WERI-Rb-1 (cell line): Measurements from ENCODE around the gene SORCS2.

ENCODE experiments used
- DNase-seq: peaks from one replicate; pipeline ENCODE4 v3.0.0-alpha.2; 2020
- H3K27ac ChIP-seq: fragments of 250-450 bp; sonication (Bioruptor Pico); 2 replicates; pipeline ENCODE4 v1.5.1; 2020; ENCODE audit warnings: mild to moderate bottlenecking, moderate library complexity
- H3K27me3 ChIP-seq: fragments of 250-450 bp; sonication (Bioruptor Pico); 2 replicates; pipeline ENCODE4 v1.5.1; 2021; ENCODE audit warnings: mild to moderate bottlenecking, low read depth, moderate library complexity; ENCODE audit not compliant: insufficient read depth, severe bottlenecking
- H3K36me3 ChIP-seq: fragments of 250-450 bp; sonication (Bioruptor Pico); 2 replicates; pipeline ENCODE4 v1.5.1; 2020; ENCODE audit warnings: mild to moderate bottlenecking, moderate library complexity
- H3K4me3 ChIP-seq: 2 replicates; pipeline ENCODE4 v1.5.1; 2011; ENCODE audit warnings: low read depth, mild to moderate bottlenecking, control low read depth, low read length
- H3K9me3 ChIP-seq: fragments of 250-450 bp; sonication (Bioruptor Pico); 2 replicates; pipeline ENCODE4 v1.5.1; 2021; ENCODE audit warnings: mild to moderate bottlenecking, moderate library complexity; ENCODE audit not compliant: severe bottlenecking
- TF ChIP-seq, protein P1 (sequence below): IDR thresholded peaks from 2 replicates; pipeline ENCODE4 v1.5.1; 2011; ENCODE audit warnings: low read depth, mild to moderate bottlenecking, control low read depth, inconsistent platforms, low read length

SORCS2 gene

DNA sequence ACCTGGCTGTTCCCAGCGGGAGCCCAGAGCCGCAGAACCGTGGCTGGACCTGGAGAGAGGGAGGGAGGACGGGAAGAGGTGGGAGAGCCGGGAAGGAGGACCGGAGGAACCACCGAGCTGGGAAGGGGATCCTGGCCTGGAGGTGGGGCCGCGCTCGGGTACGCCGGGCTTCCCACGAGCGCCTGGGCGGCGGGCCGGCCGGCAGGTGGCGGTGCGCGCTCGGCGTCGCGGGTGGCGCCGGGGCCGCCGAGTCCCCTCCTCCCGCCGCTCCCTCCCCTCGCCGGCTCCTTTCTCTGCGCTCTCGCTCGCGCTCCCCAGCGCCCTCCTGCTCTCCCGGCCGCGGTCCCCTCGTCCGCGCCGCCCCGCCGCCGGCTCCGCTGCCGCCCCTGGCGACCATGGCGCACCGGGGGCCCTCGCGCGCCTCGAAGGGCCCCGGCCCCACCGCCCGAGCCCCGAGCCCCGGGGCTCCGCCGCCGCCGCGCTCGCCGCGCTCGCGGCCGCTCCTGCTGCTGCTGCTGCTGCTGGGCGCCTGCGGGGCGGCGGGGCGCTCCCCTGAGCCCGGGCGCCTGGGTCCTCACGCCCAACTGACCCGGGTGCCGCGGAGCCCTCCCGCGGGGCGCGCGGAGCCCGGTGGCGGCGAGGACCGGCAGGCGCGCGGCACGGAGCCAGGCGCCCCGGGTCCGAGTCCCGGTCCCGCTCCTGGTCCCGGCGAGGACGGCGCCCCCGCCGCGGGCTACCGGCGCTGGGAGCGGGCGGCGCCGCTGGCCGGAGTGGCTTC is at the start of gene SORCS2:
TSS of gene SORCS2 (plus strand) at position 287 of the 778 bp plus-strand sequence.
- Histone ChIP-seq H3K4me3 (peak within 1 kb of the TSS; percentile 92), H3K27ac (peak within 1 kb of the TSS; percentile 92), H3K36me3 (peaks cover 22% of the 10 kb centered on the region), H3K27me3 (no peaks in the 10 kb centered on the region), H3K9me3 (no peaks in the 10 kb centered on the region)
- TF ChIP-seq, protein P1, sequence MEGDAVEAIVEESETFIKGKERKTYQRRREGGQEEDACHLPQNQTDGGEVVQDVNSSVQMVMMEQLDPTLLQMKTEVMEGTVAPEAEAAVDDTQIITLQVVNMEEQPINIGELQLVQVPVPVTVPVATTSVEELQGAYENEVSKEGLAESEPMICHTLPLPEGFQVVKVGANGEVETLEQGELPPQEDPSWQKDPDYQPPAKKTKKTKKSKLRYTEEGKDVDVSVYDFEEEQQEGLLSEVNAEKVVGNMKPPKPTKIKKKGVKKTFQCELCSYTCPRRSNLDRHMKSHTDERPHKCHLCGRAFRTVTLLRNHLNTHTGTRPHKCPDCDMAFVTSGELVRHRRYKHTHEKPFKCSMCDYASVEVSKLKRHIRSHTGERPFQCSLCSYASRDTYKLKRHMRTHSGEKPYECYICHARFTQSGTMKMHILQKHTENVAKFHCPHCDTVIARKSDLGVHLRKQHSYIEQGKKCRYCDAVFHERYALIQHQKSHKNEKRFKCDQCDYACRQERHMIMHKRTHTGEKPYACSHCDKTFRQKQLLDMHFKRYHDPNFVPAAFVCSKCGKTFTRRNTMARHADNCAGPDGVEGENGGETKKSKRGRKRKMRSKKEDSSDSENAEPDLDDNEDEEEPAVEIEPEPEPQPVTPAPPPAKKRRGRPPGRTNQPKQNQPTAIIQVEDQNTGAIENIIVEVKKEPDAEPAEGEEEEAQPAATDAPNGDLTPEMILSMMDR, result peak; percentile 81
- peak; percentile 81 for DNase-seq

DNA sequence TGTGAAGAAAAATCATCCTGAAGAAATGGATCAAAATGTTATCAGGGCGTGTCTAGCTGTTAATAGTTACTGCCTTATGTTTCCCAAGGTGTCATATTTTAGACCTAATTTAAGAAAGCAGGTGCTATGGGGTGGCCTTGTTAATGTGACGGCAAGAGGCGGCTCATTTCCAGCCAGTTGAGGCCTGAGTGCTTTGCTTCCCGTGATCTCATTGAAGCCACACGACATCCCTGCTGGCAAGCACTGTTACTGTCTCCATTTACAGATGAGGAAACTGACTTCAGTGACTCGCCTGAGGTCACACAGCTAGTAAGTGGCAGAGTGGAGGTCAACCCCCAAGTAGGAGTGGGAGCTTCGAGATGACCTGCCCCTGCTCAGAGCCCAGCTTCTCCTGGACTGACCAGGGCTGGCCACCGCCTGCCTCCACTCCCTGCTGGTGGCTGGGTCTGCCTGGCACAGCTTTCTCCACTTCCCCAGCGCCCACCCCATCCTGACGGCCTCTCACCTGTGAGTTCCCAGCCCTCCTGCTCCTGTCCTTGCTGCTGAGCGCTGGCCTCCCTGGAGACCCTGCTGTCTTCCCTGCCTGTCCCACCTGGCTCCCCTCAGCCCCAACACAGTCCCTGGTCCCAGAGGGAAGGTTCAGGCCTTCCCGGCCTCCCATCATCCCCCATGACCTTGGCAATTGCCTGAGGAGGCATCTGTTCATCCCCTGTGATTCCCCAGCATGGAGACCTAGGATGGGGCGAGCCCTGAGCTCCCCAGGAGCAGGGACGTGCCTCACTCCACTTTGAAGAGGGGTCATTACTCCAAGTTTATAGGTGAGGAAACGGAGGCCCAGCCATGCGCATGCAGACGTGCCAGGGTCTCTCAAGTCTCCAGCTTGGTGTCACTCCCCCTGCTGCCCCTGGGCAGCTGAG is 47.7 kb upstream of the SORCS2 start:
- Histone ChIP-seq H3K27ac (no peak overlapping the region), H3K27me3 (no peaks in the 10 kb centered on the region), H3K36me3 (no peaks in the 10 kb centered on the region), H3K4me3 (no peak overlapping the region), H3K9me3 (no peaks in the 10 kb centered on the region)
- TF ChIP-seq, protein P1, result no peak
- no peak for DNase-seq

DNA sequence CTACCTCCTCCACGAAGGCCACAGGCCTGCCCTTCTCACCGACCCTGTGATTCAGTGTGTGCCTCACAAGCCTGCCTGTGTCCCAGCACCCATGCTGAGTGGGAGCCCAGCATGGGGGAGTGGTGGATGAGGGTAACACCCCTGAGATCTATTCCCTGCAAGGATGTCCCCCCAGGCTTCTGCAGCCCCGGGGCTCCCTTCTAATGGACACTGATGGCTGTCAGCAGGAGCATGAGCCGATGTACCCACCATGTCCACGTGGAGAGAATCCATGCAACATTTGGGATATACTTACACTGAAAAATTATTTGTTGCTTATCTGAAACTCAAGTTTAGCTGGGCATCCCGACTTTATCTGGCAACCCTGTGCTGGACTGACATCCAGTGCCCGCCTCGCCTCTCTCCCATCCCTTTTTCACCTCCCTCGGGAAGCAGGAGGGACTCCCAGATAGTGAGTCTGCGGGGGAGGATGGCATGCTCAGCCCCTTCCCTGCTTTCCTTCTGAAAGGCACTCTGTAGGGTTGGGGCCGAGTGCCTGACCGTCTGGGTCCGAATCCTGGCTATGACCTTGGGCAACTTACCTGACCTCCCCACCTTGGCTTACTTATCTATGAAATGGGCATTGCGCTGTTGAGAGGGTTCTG is 46.9 kb upstream of the SORCS2 start:
- no peak for DNase-seq
- H3K36me3 ChIP-seq, result no peaks in the 10 kb centered on the region
- H3K27ac ChIP-seq, result no peak overlapping the region
- H3K4me3 ChIP-seq, result no peak overlapping the region
- H3K27me3 ChIP-seq, result no peaks in the 10 kb centered on the region
- TF ChIP-seq, protein P1, result no peak
- H3K9me3 ChIP-seq, result no peaks in the 10 kb centered on the region

DNA sequence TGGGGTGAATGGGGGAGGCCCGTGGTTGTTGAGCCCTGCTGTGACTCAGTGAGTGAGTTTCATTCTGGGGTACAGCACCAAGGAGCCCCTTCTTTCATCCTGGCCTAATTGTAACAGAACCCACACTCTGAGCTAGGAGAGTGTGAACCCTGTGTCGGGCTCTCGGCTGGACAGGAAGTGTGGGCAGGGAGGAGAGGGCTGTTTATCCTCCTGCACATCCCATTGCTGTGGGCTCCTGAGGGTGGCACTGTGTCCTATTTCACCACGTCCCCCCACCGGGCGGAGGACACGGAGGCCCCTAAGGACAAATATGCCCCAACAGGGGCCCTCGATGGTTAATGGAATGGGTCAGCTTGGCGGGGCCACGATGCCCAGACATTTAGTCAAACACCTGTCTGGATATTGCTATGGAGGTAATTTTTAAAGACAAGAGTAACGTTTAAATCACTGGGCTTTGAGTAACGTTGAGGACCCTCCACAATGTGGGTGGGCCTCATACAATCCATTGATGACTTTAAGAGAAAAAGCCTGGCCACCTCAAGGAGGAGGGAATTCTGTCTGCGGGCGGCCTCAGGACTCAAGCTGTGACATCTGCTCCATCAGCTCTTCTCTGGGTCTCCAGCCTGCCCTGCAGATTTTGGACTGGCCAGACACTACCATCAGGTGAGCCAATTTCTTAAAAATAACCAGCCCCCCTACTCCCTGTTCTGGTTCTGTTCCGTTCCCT is 46.1 kb upstream of the SORCS2 start:
- H3K27ac ChIP-seq, result no peak overlapping the region
- no peaks in the 10 kb centered on the region for H3K36me3 ChIP-seq
- TF ChIP-seq, protein P1, result no peak
- H3K27me3 ChIP-seq, result no peaks in the 10 kb centered on the region
- no peak overlapping the region for H3K4me3 ChIP-seq
- DNase-seq, result no peak
- H3K9me3 ChIP-seq, result no peaks in the 10 kb centered on the region

DNA sequence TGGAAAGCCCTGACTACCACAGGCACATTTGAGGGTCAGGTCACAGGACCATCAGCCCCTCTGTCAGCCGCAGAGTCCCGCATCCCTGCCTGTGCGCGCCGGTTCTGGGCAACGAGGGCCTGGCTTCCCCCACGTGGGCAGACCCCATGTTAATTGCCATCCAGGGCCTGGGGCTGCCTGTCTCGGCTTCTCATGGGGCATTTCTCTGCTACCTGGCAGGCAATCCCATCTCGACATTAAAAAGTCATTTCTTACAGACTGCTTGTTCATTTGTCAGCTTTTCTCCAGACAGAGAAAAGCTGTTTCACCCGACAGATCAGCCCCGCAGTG is 45.6 kb upstream of the SORCS2 start:
- Histone ChIP-seq H3K4me3 (no peak overlapping the region), H3K27me3 (no peaks in the 10 kb centered on the region), H3K27ac (no peak overlapping the region), H3K9me3 (no peaks in the 10 kb centered on the region), H3K36me3 (no peaks in the 10 kb centered on the region)
- no peak for DNase-seq
- TF ChIP-seq, protein P1, result no peak
